H1 (cell line): ENCODE results near the gene ZNF304. TPM values are rescaled to one million over a fixed set of nuclear protein-coding genes. Genes with fewer than 3 reads are reported as not detected.

Experiments used
- CTCF ChIA-PET: fragments of 300-600 bp; sonication (Branson Sonifier 250); formaldehyde crosslinking; loops from one replicate; lab custom pipeline; 2021; ENCODE audit not compliant: partially characterized antibody; lab: Charles Lee
- POLR2A ChIA-PET: fragments of 300-600 bp; sonication (Branson Sonifier 250); formaldehyde crosslinking; loops from one replicate; lab custom pipeline; 2021; ENCODE audit warnings: inconsistent platforms; ENCODE audit not compliant: partially characterized antibody; lab: Charles Lee
- DNase-seq, 2 experiments: peaks; one replicate each; pipeline versions ENCODE4 v3.0.0 to v3.0.0-alpha.2; 2010 to 2022; ENCODE audit warnings: low spot score in 2 of 2, low read depth in 1 of 2, mixed read lengths in 1 of 2
- FAIRE-seq: peaks from 2 replicates; lab custom pipeline; 2011; peaks lifted over from hg19 to GRCh38; lab: Jason Lieb, UNC
- H2AFZ ChIP-seq: 2 replicates; pipeline ENCODE4 v1.8.1; 2012; ENCODE audit warnings: low read length, inconsistent platforms
- H2AK5ac ChIP-seq: 2 replicates; pipeline ENCODE4 v1.6.1; 2013; ENCODE audit warnings: low read depth, low read length
- H2BK120ac ChIP-seq: replicated peaks from 2 replicates; pipeline ENCODE3; 2013; ENCODE audit warnings: low read depth, low read length, inconsistent platforms
- H2BK12ac ChIP-seq: 2 replicates; pipeline ENCODE4 v1.6.1; 2013; ENCODE audit warnings: low read depth, low read length
- H2BK15ac ChIP-seq: 2 replicates; pipeline ENCODE4 v1.6.1; 2013; ENCODE audit warnings: low read length
- H2BK20ac ChIP-seq: 2 replicates; pipeline ENCODE4 v1.6.1; 2013; ENCODE audit warnings: low read length
- H2BK5ac ChIP-seq: 2 replicates; pipeline ENCODE4 v1.6.1; 2013; ENCODE audit warnings: low read depth, low read length
- H3K14ac ChIP-seq: 2 replicates; pipeline ENCODE4 v1.6.1; 2013; ENCODE audit warnings: inconsistent platforms; ENCODE audit not compliant: insufficient read length
- H3K18ac ChIP-seq: 2 replicates; pipeline ENCODE4 v1.6.1; 2013; ENCODE audit warnings: low read length; ENCODE audit errors: extremely low read depth
- H3K23ac ChIP-seq: 2 replicates; pipeline ENCODE4 v1.6.1; 2013; ENCODE audit warnings: inconsistent platforms; ENCODE audit not compliant: insufficient read length
- H3K23me2 ChIP-seq: 2 replicates; pipeline ENCODE4 v1.6.1; 2013; ENCODE audit warnings: low read depth, low read length
- H3K27ac ChIP-seq: 2 replicates; pipeline ENCODE4 v1.6.1; 2011; ENCODE audit warnings: low read depth, low read length, inconsistent platforms
- H3K27me3 ChIP-seq, 4 experiments: replicated peaks in 1 of 4; 1 replicate in 1 of 4; 2 replicates in 3 of 4; pipeline versions ENCODE4 v1.6.1 to v1.8.1; 2011 to 2013; ENCODE audit warnings: low read length in 3 of 4, mild to moderate bottlenecking in 3 of 4, inconsistent platforms in 2 of 4, mixed read lengths in 2 of 4, moderate library complexity in 1 of 4; ENCODE audit not compliant: control insufficient read depth in 3 of 4, insufficient read depth in 3 of 4; ENCODE audit errors: extremely low read depth in 1 of 4
- H3K36me3 ChIP-seq, 4 experiments: 2 replicates each; pipeline versions ENCODE4 v1.6.1 to v1.8.1; 2011 to 2013; ENCODE audit warnings: mild to moderate bottlenecking in 4 of 4, low read length in 3 of 4, moderate library complexity in 2 of 4, control low read depth in 1 of 4, inconsistent platforms in 1 of 4; ENCODE audit not compliant: insufficient read depth in 4 of 4, control insufficient read depth in 2 of 4
- H3K4ac ChIP-seq: replicated peaks from 2 replicates; pipeline ENCODE3; 2013; ENCODE audit warnings: low read length, low read depth, mixed read lengths, inconsistent platforms; ENCODE audit not compliant: insufficient read length
- H3K4me1 ChIP-seq, 4 experiments: replicated peaks in 1 of 4; 1 replicate in 1 of 4; 2 replicates in 3 of 4; pipeline versions ENCODE4 v1.6.1 to v1.8.1; 2011 to 2013; ENCODE audit warnings: low read length in 3 of 4, inconsistent platforms in 2 of 4, mixed read lengths in 1 of 4; ENCODE audit not compliant: insufficient read depth in 4 of 4, control insufficient read depth in 3 of 4
- H3K4me2 ChIP-seq, 2 experiments: 2 replicates each; pipeline versions ENCODE4 v1.6.1 to v1.8.1; 2011 to 2013; ENCODE audit warnings: low read depth in 2 of 2, low read length in 2 of 2, control low read depth in 1 of 2, inconsistent platforms in 1 of 2, mild to moderate bottlenecking in 1 of 2; ENCODE audit not compliant: insufficient read depth in 1 of 2
- H3K4me3 ChIP-seq, 4 experiments: fragments of 200-600, 300-600 bp in 1 of 4; sonication (generic), shearing (Covaris generic), sonication (Bioruptor Twin) in 1 of 4; 2 replicates each; pipeline versions ENCODE4 v1.5.1 to v1.8.1; 2011 to 2016; ENCODE audit warnings: low read length in 4 of 4, low read depth in 3 of 4, control low read depth in 2 of 4, inconsistent platforms in 2 of 4, mild to moderate bottlenecking in 2 of 4, mixed read lengths in 1 of 4, moderate library complexity in 1 of 4; ENCODE audit not compliant: insufficient read depth in 2 of 4; ENCODE audit errors: extremely low read depth in 1 of 4
- H3K56ac ChIP-seq: replicated peaks from 2 replicates; pipeline ENCODE3; 2013; ENCODE audit warnings: low read depth, mild to moderate bottlenecking, mixed read lengths, low read length, inconsistent platforms; ENCODE audit not compliant: insufficient read length
- H3K79me1 ChIP-seq: 2 replicates; pipeline ENCODE4 v1.6.1; 2013; ENCODE audit warnings: low read depth, low read length, control low read depth
- H3K79me2 ChIP-seq, 2 experiments: 2 replicates each; pipeline versions ENCODE4 v1.6.1 to v1.8.1; 2012 to 2013; ENCODE audit warnings: low read length in 2 of 2, mild to moderate bottlenecking in 2 of 2, inconsistent platforms in 1 of 2; ENCODE audit not compliant: insufficient read depth in 2 of 2, control insufficient read depth in 1 of 2
- H3K9ac ChIP-seq, 4 experiments: replicated peaks in 1 of 4; 1 replicate in 1 of 4; 2 replicates in 3 of 4; pipeline versions ENCODE4 v1.6.1 to v1.8.1; 2011 to 2013; ENCODE audit warnings: low read depth in 3 of 4, low read length in 3 of 4, control low read depth in 2 of 4, mild to moderate bottlenecking in 2 of 4, moderate library complexity in 2 of 4, inconsistent platforms in 1 of 4; ENCODE audit errors: extremely low read depth in 1 of 4
- H3K9me3 ChIP-seq, 2 experiments: 2 replicates each; pipeline versions ENCODE4 v1.6.1 to v1.8.1; 2012 to 2013; ENCODE audit warnings: mild to moderate bottlenecking in 2 of 2, moderate library complexity in 2 of 2, control low read depth in 1 of 2, inconsistent platforms in 1 of 2, low read depth in 1 of 2, low read length in 1 of 2, mixed read lengths in 1 of 2; ENCODE audit not compliant: insufficient read depth in 2 of 2
- H4K20me1 ChIP-seq, 2 experiments: replicated peaks in 1 of 2; 2 replicates each; pipeline versions ENCODE3 to v1.8.1; 2011 to 2013; ENCODE audit warnings: inconsistent platforms in 2 of 2, low read length in 2 of 2, mild to moderate bottlenecking in 1 of 2; ENCODE audit not compliant: insufficient read depth in 2 of 2, control insufficient read depth in 1 of 2
- H4K5ac ChIP-seq: 2 replicates; pipeline ENCODE4 v1.6.1; 2013; ENCODE audit warnings: low read length, low read depth, mixed read lengths, inconsistent platforms; ENCODE audit not compliant: insufficient read length
- H4K8ac ChIP-seq: 2 replicates; pipeline ENCODE4 v1.8.0; 2013; ENCODE audit warnings: mild to moderate bottlenecking, moderate library complexity, low read length, inconsistent platforms; ENCODE audit not compliant: insufficient read depth; ENCODE audit errors: extremely low read depth
- H4K91ac ChIP-seq: replicated peaks from 2 replicates; pipeline ENCODE3; 2013; ENCODE audit warnings: low read length, mixed read lengths, inconsistent platforms; ENCODE audit not compliant: insufficient read length
- BRCA1 ChIP-seq: IDR thresholded peaks from 2 replicates; pipeline ENCODE4 v1.6.1; 2012; ENCODE audit warnings: low read depth, low read length, improper control_type of control experiment
- SUZ12 ChIP-seq: fragments of 200-600 bp; sonication (generic); IDR thresholded peaks from 2 replicates; pipeline ENCODE4 v1.6.1; 2012; ENCODE audit warnings: mild to moderate bottlenecking, inconsistent platforms, low read length, moderate library complexity, mixed read lengths
- WGBS, 2 experiments: shearing (Covaris generic) in 1 of 2; methylation state at CpG; one replicate each; pipeline versions ENCODE4 v1.1.6 to v1.1.7; 2013 to 2015; ENCODE audit warnings: low lambda C conversion rate in 2 of 2, mixed read lengths in 2 of 2, inconsistent platforms in 1 of 2, low coverage in 1 of 2, missing lambda C conversion rate in 1 of 2; ENCODE audit not compliant: insufficient replicate concordance in 2 of 2, insufficient coverage in 1 of 2, insufficient read length in 1 of 2; ENCODE audit errors: extremely low coverage in 1 of 2, missing lambda C conversion rate in 1 of 2; 5-methylcytosine and 5-hydroxymethylcytosine counted together
- polyA plus RNA-seq, 7 experiments: library from polyadenylated mRNA; depleted of rRNA in 3 of 7; stranded (reverse) in 5 of 7; unstranded in 2 of 7; fragments of >200 nt in 5 of 7; fragments of 200-250 nt in 2 of 7; gene quantifications; 1 replicate in 5 of 7; 2 replicates in 1 of 7; 4 replicates in 1 of 7; pipeline versions ENCODE4 v1.2.1 to v1.2.3, GENCODE V29; 2011 to 2013; ENCODE audit warnings: missing spikeins in 2 of 7, mixed read lengths in 2 of 7
- total RNA-seq: library from RNA; stranded (reverse); fragmentation: NEBNext Ultra II Directional; extraction: Animal tissue kit (Norgen Biotek cat#: 25700); gene quantifications from 2 replicates; pipeline ENCODE4 v1.2.1, GENCODE V29; 2021

The ZNF304 gene
- total and polyA plus RNA-seq, 2 of the 8 experiments (the other 6 are each of a cell fraction or from before 2014, with no cell fraction given) = 4.3 to 10.5 TPM

DNA sequence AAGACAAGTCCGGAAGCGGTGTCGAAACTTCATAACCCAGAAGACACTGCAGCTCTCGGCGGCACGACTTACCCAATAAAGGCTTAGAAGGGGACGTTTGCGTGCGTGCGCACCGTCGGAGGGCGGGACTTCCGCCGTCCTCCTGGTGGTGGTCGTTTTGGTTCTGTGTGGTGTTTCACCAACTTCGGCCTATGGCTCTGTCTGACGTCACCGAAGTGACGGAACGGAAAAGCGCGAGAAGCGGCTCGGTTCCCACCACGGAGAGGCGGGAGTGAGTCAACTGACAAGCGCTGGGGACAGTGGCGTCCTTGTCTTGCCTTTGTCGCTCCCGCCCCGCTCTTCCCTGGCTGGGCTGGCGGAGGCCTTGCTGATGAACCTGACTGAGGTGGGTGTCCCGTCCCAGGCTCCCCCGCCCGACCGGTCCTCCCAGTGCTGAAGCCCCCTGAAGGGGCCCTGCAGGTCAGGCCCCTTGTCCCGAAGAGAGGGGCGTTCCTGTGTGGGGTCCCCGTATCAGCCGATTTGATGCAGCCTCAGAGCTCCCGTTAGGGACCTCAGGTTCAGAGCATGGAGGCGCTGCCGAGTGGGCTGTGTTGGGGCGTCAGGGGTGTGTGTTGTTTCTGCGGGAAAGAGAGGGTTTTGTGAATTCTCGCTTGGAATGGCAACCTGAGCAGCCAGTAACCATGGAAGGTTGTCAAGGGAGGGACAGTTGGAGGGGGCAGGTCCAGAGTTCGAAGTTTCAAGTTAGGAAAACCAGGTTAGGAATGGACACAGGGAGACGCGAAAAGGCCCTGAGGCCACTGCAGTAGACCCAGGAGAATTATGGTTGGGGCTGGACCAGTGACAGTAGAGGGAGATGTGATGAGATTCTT, 38.9 kb downstream of the ZNF304 start, which contains the start of gene ZNF548:
TSS of gene ZNF548 (plus strand) at position 125 of the 869 bp plus-strand sequence. CDS start at position 371, 246 bp downstream.
- Histone ChIP-seq H2BK5ac (peak within 1 kb of the TSS; percentile 40), H2AFZ (peak within 1 kb of the TSS; percentile 97), H3K23me2 (peaks cover 3% of the 10 kb centered on the region; the same call in 1 of the 2 replicates), H2AK5ac (no peak within 1 kb of the TSS), H3K4me2 (peak within 1 kb of the TSS; percentile 69 to 92), H4K8ac (peak within 1 kb of the TSS; percentile 74; the same call in 1 of the 2 replicates), H4K91ac (peak within 1 kb of the TSS; percentile 59), H2BK120ac (no peak within 1 kb of the TSS), H3K27ac (peak within 1 kb of the TSS; percentile 53; the same call in 1 of the 2 replicates), H3K27me3 (no peaks in the 10 kb centered on the region), H4K5ac (peak within 1 kb of the TSS; percentile 17), H3K4me3 (peak within 1 kb of the TSS; percentile 54 to 88 (median 80)), H3K4me1 (no peaks in the 10 kb centered on the region; a peak in 1 of 7 replicates), H3K79me2 (peaks cover 3 to 28% of the 10 kb centered on the region in 2 experiments; a peak in 3 of 4 replicates), H3K56ac (no peak within 1 kb of the TSS), H3K79me1 (no peaks in the 10 kb centered on the region; the same call in 1 of the 2 replicates), H4K20me1 (no peaks in the 10 kb centered on the region), H3K9me3 (no peaks in the 10 kb centered on the region), H3K14ac (no peak within 1 kb of the TSS), H3K4ac (no peak within 1 kb of the TSS), H2BK12ac (no peak within 1 kb of the TSS), H3K18ac (no peak within 1 kb of the TSS; the same call in 1 of the 2 replicates), H3K36me3 (no peaks in the 10 kb centered on the region), H2BK15ac (no peak within 1 kb of the TSS), H3K23ac (no peak within 1 kb of the TSS), H3K9ac (peak within 1 kb of the TSS; percentile 39 to 79 (median 66)), H2BK20ac (no peak within 1 kb of the TSS)
- ChIA-PET CTCF (interaction anchor here (1.3 kb wide), 1 partner anchor 16 kb away, joined by 4 read pairs; no protein-coding TSS in a partner anchor), POLR2A (interaction anchor here (0.6 to 3.1 kb wide), 12 partner anchors 9 to 1790 kb away, joined by 3 to 20 read pairs (median 3); partner anchors contain the start of genes TRAPPC2B, ZNF304, ZNF460 and ZNF524)
- FAIRE-seq (peak; percentile 99), DNase-seq (peak; percentile 96 to 99)
- WGBS, 2 experiments = 3% methylated on average over 50 of the region's 50 CpGs; no CpG with 5 or more reads in 1 of the 2 experiments
- TF ChIP-seq BRCA1 (peak; percentile 73), SUZ12 (no peak)
